Liver (tissue), 9 donors: Measurements from ENCODE around the gene C10orf71. TPM values are rescaled to one million over a fixed set of nuclear protein-coding genes. Genes with fewer than 3 reads are reported as not detected.

Source experiments
- DNase-seq: peaks from one replicate; pipeline ENCODE4 v3.0.0-alpha.2; 2017; ENCODE audit warnings: low spot score
- H3K27ac ChIP-seq, 2 donors: one replicate each; pipeline ENCODE4 v1.7.0; 2013; ENCODE audit warnings: inconsistent platforms in 2 of 2, low read length in 2 of 2, control low read depth in 1 of 2, low read depth in 1 of 2, mild to moderate bottlenecking in 1 of 2
- H3K27me3 ChIP-seq, 4 donors: one replicate each; pipeline versions ENCODE4 v1.6.1 to v1.7.0; 2013; ENCODE audit warnings: low read length in 3 of 4, inconsistent platforms in 1 of 4, mild to moderate bottlenecking in 1 of 4, moderate library complexity in 1 of 4; ENCODE audit not compliant: control insufficient read depth in 4 of 4, insufficient read depth in 4 of 4
- H3K36me3 ChIP-seq, 4 donors: one replicate each; pipeline versions ENCODE4 v1.6.1 to v1.7.0; 2013; ENCODE audit warnings: low read length in 3 of 4, mild to moderate bottlenecking in 3 of 4, low read depth in 1 of 4, moderate library complexity in 1 of 4; ENCODE audit not compliant: control insufficient read depth in 4 of 4, insufficient read depth in 3 of 4
- H3K4me1 ChIP-seq, 4 donors: one replicate each; pipeline versions ENCODE4 v1.6.1 to v1.7.0; 2013; ENCODE audit warnings: low read length in 3 of 4, mild to moderate bottlenecking in 3 of 4, moderate library complexity in 1 of 4; ENCODE audit not compliant: control insufficient read depth in 4 of 4, insufficient read depth in 4 of 4
- H3K4me3 ChIP-seq, 3 donors: one replicate each; pipeline versions ENCODE4 v1.6.1 to v1.7.0; 2013; ENCODE audit warnings: low read length in 3 of 3, control low read depth in 1 of 3, low read depth in 1 of 3, mild to moderate bottlenecking in 1 of 3
- H3K9ac ChIP-seq, 2 donors: one replicate each; pipeline ENCODE4 v1.7.0; 2013; ENCODE audit warnings: low read length in 2 of 2, mild to moderate bottlenecking in 2 of 2, moderate library complexity in 2 of 2, control low read depth in 1 of 2, low read depth in 1 of 2
- H3K9me3 ChIP-seq, 4 donors: one replicate each; pipeline versions ENCODE4 v1.6.1 to v1.7.0; 2013; ENCODE audit warnings: low read length in 3 of 4; ENCODE audit not compliant: control insufficient read depth in 4 of 4
- FOXA1 ChIP-seq: IDR thresholded peaks from 2 replicates; pipeline ENCODE4 v1.6.1; 2016; ENCODE audit warnings: antibody characterized with exemption
- FOXA2 ChIP-seq: IDR thresholded peaks from 2 replicates; pipeline ENCODE4 v1.6.1; 2016; ENCODE audit warnings: antibody characterized with exemption
- GABPA ChIP-seq, 2 donors: IDR thresholded peaks in 1 of 2; conservative IDR thresholded peaks in 1 of 2; 2 replicates each; pipeline ENCODE4 v1.6.1; 2016; ENCODE audit warnings: antibody characterized with exemption in 2 of 2, mild to moderate bottlenecking in 1 of 2, moderate library complexity in 1 of 2
- HNF4A ChIP-seq, 2 donors: conservative IDR thresholded peaks; 2 replicates each; pipeline ENCODE4 v1.6.1; 2016; ENCODE audit warnings: antibody characterized with exemption in 2 of 2, mild to moderate bottlenecking in 2 of 2
- JUND ChIP-seq, 2 donors: IDR thresholded peaks; 2 replicates each; pipeline ENCODE4 v1.6.1; 2016; ENCODE audit warnings: antibody characterized with exemption in 2 of 2
- NR2F2 ChIP-seq: IDR thresholded peaks from 2 replicates; pipeline ENCODE4 v1.6.1; 2016; ENCODE audit warnings: antibody characterized with exemption
- RAD21 ChIP-seq, 2 donors: IDR thresholded peaks; 2 replicates each; pipeline ENCODE4 v1.6.1; 2016; ENCODE audit warnings: antibody characterized with exemption in 2 of 2, mild to moderate bottlenecking in 2 of 2
- RXRA ChIP-seq, 2 donors: IDR thresholded peaks; 2 replicates each; pipeline ENCODE4 v1.6.1; 2017 to 2018; ENCODE audit warnings: antibody characterized with exemption in 2 of 2, mild to moderate bottlenecking in 1 of 2
- SP1 ChIP-seq: IDR thresholded peaks from 2 replicates; pipeline ENCODE4 v1.6.1; 2018; ENCODE audit warnings: antibody characterized with exemption, mild to moderate bottlenecking
- TAF1 ChIP-seq: conservative IDR thresholded peaks from 2 replicates; pipeline ENCODE4 v1.6.1; 2016; ENCODE audit warnings: antibody characterized with exemption, mild to moderate bottlenecking
- YY1 ChIP-seq: IDR thresholded peaks from 2 replicates; pipeline ENCODE4 v1.6.1; 2016; ENCODE audit warnings: antibody characterized with exemption, mild to moderate bottlenecking
- WGBS: extraction: QIAGEN DNeasy Blood & Tissue Kit; methylation state at CpG from one replicate; pipeline ENCODE4 v1.1.7; 2013; 5-methylcytosine and 5-hydroxymethylcytosine counted together
- polyA plus RNA-seq, 2 donors: library from polyadenylated mRNA; stranded (reverse) in 1 of 2; unstranded in 1 of 2; fragments of 200-250 nt in 1 of 2; fragments of >200 nt in 1 of 2; fragmentation: Nextera tagmentation in 1 of 2; extraction: Ambion mirVana in 1 of 2; gene quantifications; one replicate each; pipeline versions ENCODE4 v1.2.1 to v1.2.3, GENCODE V29; 2013 to 2015
- total RNA-seq, 2 donors: library from RNA; depleted of rRNA; stranded (reverse); fragments of >200 nt; gene quantifications; one replicate each; pipeline ENCODE4 v1.2.3, GENCODE V29; 2014
- TF ChIP-seq, protein P1 (sequence below): IDR thresholded peaks from 2 replicates; pipeline ENCODE4 v1.6.1; 2016; ENCODE audit warnings: antibody characterized with exemption
- TF ChIP-seq, protein P2 (sequence below): IDR thresholded peaks from 2 replicates; pipeline ENCODE4 v1.6.1; 2016; ENCODE audit warnings: antibody characterized with exemption, mild to moderate bottlenecking
- TF ChIP-seq, protein P3 (sequence below): IDR thresholded peaks from 2 replicates; pipeline ENCODE4 v1.6.1; 2016; ENCODE audit warnings: antibody characterized with exemption
- donor health status: healthy.
- donor health status: healthy.
- donor health status: healthy.
- donor health status: healthy.
- donor health status: healthy.

The C10orf71 gene
- total and polyA plus RNA-seq, 4 donors: 0.03 TPM; not detected in 3

DNA sequence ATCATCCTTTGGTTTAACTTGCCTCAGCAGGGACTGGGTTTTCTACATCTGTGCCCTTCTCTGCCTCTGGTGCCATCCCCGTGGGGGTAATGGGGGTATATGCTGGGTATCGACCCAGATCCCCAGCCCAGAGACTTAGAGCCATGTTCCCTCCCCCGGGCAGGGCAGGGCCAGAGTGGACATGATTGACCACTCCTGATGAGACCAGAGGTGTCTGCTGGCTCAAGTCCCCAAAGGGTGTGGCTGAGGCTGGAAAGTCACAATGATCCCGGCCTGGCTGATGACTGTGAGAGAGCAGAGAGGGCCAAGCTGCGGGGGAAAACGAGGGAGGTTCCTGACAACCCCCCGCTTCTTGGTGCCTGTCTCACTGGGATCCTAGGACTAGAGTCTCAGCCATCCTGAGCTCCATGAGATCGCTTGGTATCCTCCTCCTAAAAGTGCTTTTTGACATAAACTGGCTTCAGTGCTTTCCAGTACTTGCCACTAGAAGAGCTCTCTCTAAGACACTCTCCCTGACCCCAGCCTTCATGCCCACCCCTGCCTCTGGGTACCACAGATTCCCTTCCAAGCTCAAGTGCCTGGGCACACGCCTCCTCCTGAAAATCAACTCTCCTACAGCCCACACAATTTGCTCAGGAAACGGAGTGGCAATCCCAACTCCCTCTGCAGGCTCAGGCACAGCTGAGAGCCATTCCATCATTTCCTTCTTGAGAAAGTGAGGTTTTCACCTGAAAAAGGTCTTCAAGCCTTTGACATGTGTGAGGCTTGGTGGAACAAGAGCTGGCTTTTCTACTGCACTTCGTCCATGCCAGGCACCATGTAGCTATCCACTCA lies 63.0 kb downstream of the C10orf71 start (continued):
- TF ChIP-seq FOXA1: no peak

DNA sequence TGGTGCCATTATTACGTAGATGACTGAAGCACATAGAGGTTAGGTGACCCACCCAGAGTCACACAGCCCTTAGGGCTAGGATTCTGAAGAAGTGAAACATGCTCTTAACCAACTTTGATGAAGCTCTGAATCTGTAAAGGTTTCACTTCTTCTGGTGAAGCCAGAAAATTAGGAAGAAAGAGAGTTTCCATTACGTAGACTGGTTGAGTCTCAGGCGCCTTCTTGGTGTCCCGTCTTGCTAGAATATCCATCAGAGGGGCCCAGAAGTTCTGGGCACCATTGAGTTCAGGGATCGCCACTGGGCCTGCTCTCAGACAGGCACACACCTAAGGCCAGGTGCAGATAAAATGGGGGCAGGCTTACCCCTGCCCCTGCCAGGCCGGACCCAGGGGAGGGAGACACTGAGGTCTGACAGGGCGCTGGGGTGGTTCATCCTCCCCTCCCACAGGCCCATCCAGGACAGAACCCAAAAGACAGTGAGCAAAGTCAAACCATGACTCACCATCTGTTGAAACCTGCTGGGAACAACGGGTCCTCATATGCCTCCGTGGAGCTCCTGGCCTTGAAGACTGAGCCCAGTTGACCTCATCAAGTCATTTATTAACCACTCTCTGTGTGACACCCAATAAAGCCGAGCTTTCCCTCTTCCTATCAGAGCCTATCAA lies 63.8 kb downstream of the C10orf71 start:
- Histone ChIP-seq H3K27ac (no peak overlapping the region), H3K9ac (no peak overlapping the region), H3K36me3 (no peaks in the 10 kb centered on the region), H3K9me3 (no peaks in the 10 kb centered on the region), H3K27me3 (no peaks in the 10 kb centered on the region), H3K4me1 (no peaks in the 10 kb centered on the region), H3K4me3 (no peak overlapping the region)
- WGBS: 73% methylated on average over 10 of the region's 10 CpGs
- TF ChIP-seq JUND (IDR thresholded peaks at IDR 0.05) (peak; percentile 41), SP1 (no peak), HNF4A (conservative IDR thresholded peaks at IDR 0.05) (peak in 1 of 2 donors; percentile 41), RXRA (IDR thresholded peaks at IDR 0.05) (peak in 1 of 2 donors; percentile 31), YY1 (no peak)
- no peak for DNase-seq

DNA sequence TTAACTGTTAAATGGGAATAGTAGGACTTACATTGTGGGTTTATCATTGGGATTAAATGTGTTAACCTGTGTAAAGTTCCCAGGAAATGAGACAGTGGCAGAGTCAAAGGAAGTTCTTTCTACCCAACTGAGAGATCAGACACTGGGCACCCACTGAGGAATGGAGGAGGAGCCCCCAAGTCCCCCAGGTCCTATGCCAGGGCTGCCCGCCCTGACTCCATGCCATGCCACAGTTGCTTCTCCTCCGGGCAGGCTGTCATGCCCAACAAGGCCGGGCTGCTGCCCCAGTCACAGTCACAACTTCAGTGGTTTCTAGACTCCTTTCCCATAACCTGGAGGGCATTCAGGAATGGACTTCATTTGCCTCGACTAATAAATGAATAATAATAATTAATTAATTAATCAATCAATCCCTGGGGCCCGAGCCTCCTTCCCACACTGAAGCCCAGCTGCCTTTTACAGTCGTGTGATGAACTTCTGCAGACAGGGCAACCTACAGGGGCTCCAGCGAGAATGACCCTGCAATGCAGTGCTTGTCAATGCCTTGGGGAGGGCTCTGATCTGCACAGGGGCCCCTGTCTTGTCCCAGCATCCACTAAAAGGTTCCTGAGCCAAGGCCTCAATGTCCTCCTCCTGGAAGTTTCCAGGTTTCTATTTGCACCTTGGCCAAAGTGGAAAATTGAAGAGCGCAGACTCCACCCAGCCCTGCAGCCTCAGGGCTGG lies 64.5 kb downstream of the C10orf71 start:
- no peaks in the 10 kb centered on the region for H3K27me3 ChIP-seq
- no peak overlapping the region for H3K27ac ChIP-seq
- H3K9ac ChIP-seq: no peak overlapping the region
- no peaks in the 10 kb centered on the region for H3K36me3 ChIP-seq
- no peak for TF ChIP-seq HNF4A (conservative IDR thresholded peaks at IDR 0.05)
- DNase-seq: no peak
- no peaks in the 10 kb centered on the region for H3K9me3 ChIP-seq
- H3K4me1 ChIP-seq: no peaks in the 10 kb centered on the region
- 88% methylated on average over 8 of the region's 8 CpGs for WGBS
- no peak overlapping the region for H3K4me3 ChIP-seq

DNA sequence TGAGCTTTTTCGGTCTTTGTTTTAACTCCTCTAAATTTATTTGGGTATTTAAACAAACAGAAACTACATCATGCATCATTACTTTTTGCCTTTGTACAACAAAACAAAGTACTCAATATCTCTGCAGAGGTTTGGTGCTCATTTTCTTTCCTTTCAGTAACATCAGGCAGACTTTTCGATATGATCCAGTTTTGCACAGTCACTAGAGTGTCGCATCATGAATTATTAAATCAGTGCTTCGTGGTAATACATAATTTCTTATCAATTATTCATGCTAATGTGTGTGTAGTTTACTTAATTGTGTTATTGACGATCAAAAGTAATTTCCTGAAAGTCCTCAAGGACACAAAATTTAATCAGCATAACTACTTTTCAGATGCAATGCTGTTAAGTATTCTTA lies 65.1 kb downstream of the C10orf71 start:
- no peaks in the 10 kb centered on the region for H3K4me1 ChIP-seq
- H3K27ac ChIP-seq: no peak overlapping the region
- 74% methylated on average over 5 of the region's 5 CpGs for WGBS
- no peaks in the 10 kb centered on the region for H3K9me3 ChIP-seq
- DNase-seq: no peak
- H3K4me3 ChIP-seq: no peak overlapping the region
- no peaks in the 10 kb centered on the region for H3K36me3 ChIP-seq
- H3K9ac ChIP-seq: no peak overlapping the region
- H3K27me3 ChIP-seq: no peaks in the 10 kb centered on the region
- TF ChIP-seq TAF1: no peak

DNA sequence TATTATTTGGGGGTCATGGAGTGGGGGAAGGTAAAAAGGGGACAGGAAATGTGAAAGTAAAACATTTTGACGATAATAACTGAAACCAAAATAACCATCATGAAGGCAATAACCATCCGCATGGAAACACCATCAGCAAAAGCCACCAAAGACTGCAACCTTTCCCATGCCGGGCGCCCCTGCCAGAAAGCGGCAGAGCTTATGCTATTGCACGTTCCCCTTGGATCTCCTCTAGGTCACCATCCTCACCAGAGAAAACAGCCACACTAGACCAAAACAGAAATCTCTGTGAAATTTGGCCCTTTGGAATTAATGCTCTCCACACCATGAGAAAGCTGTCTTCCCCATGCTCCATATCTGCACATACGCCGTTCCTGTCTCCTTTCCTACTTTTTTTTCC lies 65.8 kb downstream of the C10orf71 start:
- Histone ChIP-seq H3K27ac (no peak overlapping the region), H3K27me3 (no peaks in the 10 kb centered on the region), H3K4me3 (no peak overlapping the region), H3K9me3 (no peaks in the 10 kb centered on the region), H3K36me3 (no peaks in the 10 kb centered on the region), H3K4me1 (no peaks in the 10 kb centered on the region), H3K9ac (no peak overlapping the region)
- WGBS: 76% methylated on average over 8 of the region's 8 CpGs
- no peak for DNase-seq
- TF ChIP-seq HNF4A (conservative IDR thresholded peaks at IDR 0.05): no peak
- no peak for TF ChIP-seq RAD21 (IDR thresholded peaks at IDR 0.05)
- no peak for TF ChIP-seq YY1
- TF ChIP-seq RXRA (IDR thresholded peaks at IDR 0.05): no peak
- TF ChIP-seq FOXA1: no peak
- no peak for TF ChIP-seq NR2F2
- no peak for TF ChIP-seq FOXA2
- TF ChIP-seq GABPA (IDR thresholded peaks at IDR 0.05 in 1 of 2, conservative IDR thresholded peaks at IDR 0.05 in 1 of 2): no peak
- TF ChIP-seq JUND (IDR thresholded peaks at IDR 0.05): no peak
- TF ChIP-seq, protein P1, sequence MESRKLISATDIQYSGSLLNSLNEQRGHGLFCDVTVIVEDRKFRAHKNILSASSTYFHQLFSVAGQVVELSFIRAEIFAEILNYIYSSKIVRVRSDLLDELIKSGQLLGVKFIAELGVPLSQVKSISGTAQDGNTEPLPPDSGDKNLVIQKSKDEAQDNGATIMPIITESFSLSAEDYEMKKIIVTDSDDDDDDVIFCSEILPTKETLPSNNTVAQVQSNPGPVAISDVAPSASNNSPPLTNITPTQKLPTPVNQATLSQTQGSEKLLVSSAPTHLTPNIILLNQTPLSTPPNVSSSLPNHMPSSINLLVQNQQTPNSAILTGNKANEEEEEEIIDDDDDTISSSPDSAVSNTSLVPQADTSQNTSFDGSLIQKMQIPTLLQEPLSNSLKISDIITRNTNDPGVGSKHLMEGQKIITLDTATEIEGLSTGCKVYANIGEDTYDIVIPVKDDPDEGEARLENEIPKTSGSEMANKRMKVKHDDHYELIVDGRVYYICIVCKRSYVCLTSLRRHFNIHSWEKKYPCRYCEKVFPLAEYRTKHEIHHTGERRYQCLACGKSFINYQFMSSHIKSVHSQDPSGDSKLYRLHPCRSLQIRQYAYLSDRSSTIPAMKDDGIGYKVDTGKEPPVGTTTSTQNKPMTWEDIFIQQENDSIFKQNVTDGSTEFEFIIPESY: no peak
- TF ChIP-seq, protein P2, sequence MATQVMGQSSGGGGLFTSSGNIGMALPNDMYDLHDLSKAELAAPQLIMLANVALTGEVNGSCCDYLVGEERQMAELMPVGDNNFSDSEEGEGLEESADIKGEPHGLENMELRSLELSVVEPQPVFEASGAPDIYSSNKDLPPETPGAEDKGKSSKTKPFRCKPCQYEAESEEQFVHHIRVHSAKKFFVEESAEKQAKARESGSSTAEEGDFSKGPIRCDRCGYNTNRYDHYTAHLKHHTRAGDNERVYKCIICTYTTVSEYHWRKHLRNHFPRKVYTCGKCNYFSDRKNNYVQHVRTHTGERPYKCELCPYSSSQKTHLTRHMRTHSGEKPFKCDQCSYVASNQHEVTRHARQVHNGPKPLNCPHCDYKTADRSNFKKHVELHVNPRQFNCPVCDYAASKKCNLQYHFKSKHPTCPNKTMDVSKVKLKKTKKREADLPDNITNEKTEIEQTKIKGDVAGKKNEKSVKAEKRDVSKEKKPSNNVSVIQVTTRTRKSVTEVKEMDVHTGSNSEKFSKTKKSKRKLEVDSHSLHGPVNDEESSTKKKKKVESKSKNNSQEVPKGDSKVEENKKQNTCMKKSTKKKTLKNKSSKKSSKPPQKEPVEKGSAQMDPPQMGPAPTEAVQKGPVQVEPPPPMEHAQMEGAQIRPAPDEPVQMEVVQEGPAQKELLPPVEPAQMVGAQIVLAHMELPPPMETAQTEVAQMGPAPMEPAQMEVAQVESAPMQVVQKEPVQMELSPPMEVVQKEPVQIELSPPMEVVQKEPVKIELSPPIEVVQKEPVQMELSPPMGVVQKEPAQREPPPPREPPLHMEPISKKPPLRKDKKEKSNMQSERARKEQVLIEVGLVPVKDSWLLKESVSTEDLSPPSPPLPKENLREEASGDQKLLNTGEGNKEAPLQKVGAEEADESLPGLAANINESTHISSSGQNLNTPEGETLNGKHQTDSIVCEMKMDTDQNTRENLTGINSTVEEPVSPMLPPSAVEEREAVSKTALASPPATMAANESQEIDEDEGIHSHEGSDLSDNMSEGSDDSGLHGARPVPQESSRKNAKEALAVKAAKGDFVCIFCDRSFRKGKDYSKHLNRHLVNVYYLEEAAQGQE: no peak
- TF ChIP-seq, protein P3, sequence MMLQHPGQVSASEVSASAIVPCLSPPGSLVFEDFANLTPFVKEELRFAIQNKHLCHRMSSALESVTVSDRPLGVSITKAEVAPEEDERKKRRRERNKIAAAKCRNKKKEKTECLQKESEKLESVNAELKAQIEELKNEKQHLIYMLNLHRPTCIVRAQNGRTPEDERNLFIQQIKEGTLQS: no peak
